SK-N-SH (cell line): ENCODE results near the gene PLCG1. TPM values are rescaled to one million over a fixed set of nuclear protein-coding genes. Genes with fewer than 3 reads are reported as not detected.

Experiments used
- CHD2 ChIP-seq: fragments of 150-350 bp; IDR thresholded peaks from 2 replicates; pipeline ENCODE4 v1.6.1; 2018; ENCODE audit warnings: low read length; ENCODE audit not compliant: partially characterized antibody
- EZH2phosphoT487 ChIP-seq: fragments of 200-600 bp; sonication (generic); IDR thresholded peaks from 2 replicates; pipeline ENCODE4 v1.6.1; 2017; ENCODE audit warnings: low read depth, mixed run types, mild to moderate bottlenecking, antibody characterized with exemption, moderate library complexity, borderline replicate concordance
- GATA2 ChIP-seq: sonication (generic); formaldehyde crosslinking; IDR thresholded peaks from 2 replicates; pipeline ENCODE4 v1.5.0; 2020; ENCODE audit warnings: mild to moderate bottlenecking, missing genetic modification reagents
- JUND ChIP-seq: IDR thresholded peaks from 2 replicates; pipeline ENCODE4 v1.4.0; 2012
- MAX ChIP-seq: IDR thresholded peaks from 2 replicates; pipeline ENCODE4 v1.4.0; 2012; ENCODE audit warnings: low read depth
- MEF2A ChIP-seq: IDR thresholded peaks from 2 replicates; pipeline ENCODE4 v1.4.0; 2012; ENCODE audit warnings: low read depth, borderline replicate concordance
- NRF1 ChIP-seq: IDR thresholded peaks from 2 replicates; pipeline ENCODE4 v1.6.1; 2012; ENCODE audit warnings: low read depth, mild to moderate bottlenecking, low read length
- PBX3 ChIP-seq: IDR thresholded peaks from 2 replicates; pipeline ENCODE4; 2012
- POLR2AphosphoS5 ChIP-seq: IDR thresholded peaks from 2 replicates; pipeline ENCODE4 v1.6.1; 2012; ENCODE audit warnings: low read depth, low read length
- RAD21 ChIP-seq: IDR thresholded peaks from 2 replicates; pipeline ENCODE4 v1.6.1; 2012; ENCODE audit warnings: mild to moderate bottlenecking, low read length
- RCOR1 ChIP-seq: fragments of 150-350 bp; IDR thresholded peaks from 2 replicates; pipeline ENCODE4 v1.6.1; 2017; ENCODE audit warnings: antibody characterized with exemption, low read length
- RXRA ChIP-seq: IDR thresholded peaks from 2 replicates; pipeline ENCODE4 v1.4.0; 2012; ENCODE audit warnings: low read depth, mild to moderate bottlenecking, borderline replicate concordance
- SIN3A ChIP-seq: IDR thresholded peaks from 2 replicates; pipeline ENCODE4 v1.6.1; 2012; ENCODE audit warnings: low read depth, mild to moderate bottlenecking, low read length, moderate library complexity, borderline replicate concordance
- SMC3 ChIP-seq: IDR thresholded peaks from 2 replicates; pipeline ENCODE4 v1.6.1; 2012; ENCODE audit warnings: low read depth, low read length, improper control_type of control experiment
- TAF1 ChIP-seq: IDR thresholded peaks from 2 replicates; pipeline ENCODE4 v1.6.1; 2012; ENCODE audit warnings: low read depth, mild to moderate bottlenecking, low read length, moderate library complexity, borderline replicate concordance
- TEAD4 ChIP-seq: IDR thresholded peaks from 2 replicates; pipeline ENCODE4 v1.4.0; 2012; ENCODE audit warnings: mild to moderate bottlenecking, borderline replicate concordance; ENCODE audit not compliant: insufficient read depth
- USF2 ChIP-seq: fragments of 150-350 bp; IDR thresholded peaks from 2 replicates; pipeline ENCODE4 v1.6.1; 2017; ENCODE audit warnings: antibody characterized with exemption, low read length, low read depth, borderline replicate concordance
- YY1 ChIP-seq: IDR thresholded peaks from 2 replicates; pipeline ENCODE4 v1.4.0; 2012; ENCODE audit warnings: low read depth, mild to moderate bottlenecking
- polyA plus RNA-seq, 3 experiments: library from polyadenylated mRNA; depleted of rRNA; stranded (reverse); fragments of >200 nt; gene quantifications; 2 replicates each; pipeline ENCODE4 v1.2.3, GENCODE V29; 2012
- TF ChIP-seq, protein P1 (sequence below): IDR thresholded peaks from 2 replicates; pipeline ENCODE4 v1.6.1; 2012; ENCODE audit warnings: mild to moderate bottlenecking, low read depth, low read length, moderate library complexity
- TF ChIP-seq, protein P2 (sequence below): IDR thresholded peaks from 2 replicates; pipeline ENCODE4 v1.4.0; 2012; ENCODE audit warnings: low read depth, borderline replicate concordance
- TF ChIP-seq, protein P3 (sequence below): fragments of 200-600 bp; sonication (generic); IDR thresholded peaks from 2 replicates; pipeline ENCODE4 v1.6.1; 2017; ENCODE audit warnings: antibody characterized with exemption, mild to moderate bottlenecking, moderate library complexity
- TF ChIP-seq, protein P4 (sequence below): fragments of 150-350 bp; IDR thresholded peaks from 2 replicates; pipeline ENCODE4 v1.6.1; 2016; ENCODE audit warnings: mild to moderate bottlenecking, low read depth, low read length

Gene PLCG1
- polyA plus RNA-seq, 1 of the 3 experiments (the other 2 are of a cell fraction), result 81.4 TPM

- TF ChIP-seq, protein P1, sequence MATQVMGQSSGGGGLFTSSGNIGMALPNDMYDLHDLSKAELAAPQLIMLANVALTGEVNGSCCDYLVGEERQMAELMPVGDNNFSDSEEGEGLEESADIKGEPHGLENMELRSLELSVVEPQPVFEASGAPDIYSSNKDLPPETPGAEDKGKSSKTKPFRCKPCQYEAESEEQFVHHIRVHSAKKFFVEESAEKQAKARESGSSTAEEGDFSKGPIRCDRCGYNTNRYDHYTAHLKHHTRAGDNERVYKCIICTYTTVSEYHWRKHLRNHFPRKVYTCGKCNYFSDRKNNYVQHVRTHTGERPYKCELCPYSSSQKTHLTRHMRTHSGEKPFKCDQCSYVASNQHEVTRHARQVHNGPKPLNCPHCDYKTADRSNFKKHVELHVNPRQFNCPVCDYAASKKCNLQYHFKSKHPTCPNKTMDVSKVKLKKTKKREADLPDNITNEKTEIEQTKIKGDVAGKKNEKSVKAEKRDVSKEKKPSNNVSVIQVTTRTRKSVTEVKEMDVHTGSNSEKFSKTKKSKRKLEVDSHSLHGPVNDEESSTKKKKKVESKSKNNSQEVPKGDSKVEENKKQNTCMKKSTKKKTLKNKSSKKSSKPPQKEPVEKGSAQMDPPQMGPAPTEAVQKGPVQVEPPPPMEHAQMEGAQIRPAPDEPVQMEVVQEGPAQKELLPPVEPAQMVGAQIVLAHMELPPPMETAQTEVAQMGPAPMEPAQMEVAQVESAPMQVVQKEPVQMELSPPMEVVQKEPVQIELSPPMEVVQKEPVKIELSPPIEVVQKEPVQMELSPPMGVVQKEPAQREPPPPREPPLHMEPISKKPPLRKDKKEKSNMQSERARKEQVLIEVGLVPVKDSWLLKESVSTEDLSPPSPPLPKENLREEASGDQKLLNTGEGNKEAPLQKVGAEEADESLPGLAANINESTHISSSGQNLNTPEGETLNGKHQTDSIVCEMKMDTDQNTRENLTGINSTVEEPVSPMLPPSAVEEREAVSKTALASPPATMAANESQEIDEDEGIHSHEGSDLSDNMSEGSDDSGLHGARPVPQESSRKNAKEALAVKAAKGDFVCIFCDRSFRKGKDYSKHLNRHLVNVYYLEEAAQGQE, result 0 out of 2 replicates have a peak, but pooled peaks have one; percentile 15
- no peak for TF ChIP-seq RCOR1
- TF ChIP-seq, protein P2, sequence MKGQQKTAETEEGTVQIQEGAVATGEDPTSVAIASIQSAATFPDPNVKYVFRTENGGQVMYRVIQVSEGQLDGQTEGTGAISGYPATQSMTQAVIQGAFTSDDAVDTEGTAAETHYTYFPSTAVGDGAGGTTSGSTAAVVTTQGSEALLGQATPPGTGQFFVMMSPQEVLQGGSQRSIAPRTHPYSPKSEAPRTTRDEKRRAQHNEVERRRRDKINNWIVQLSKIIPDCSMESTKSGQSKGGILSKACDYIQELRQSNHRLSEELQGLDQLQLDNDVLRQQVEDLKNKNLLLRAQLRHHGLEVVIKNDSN, result no peak
- TF ChIP-seq NRF1, result no peak
- no peak for TF ChIP-seq YY1
- no peak for TF ChIP-seq JUND
- TF ChIP-seq GATA2 (CRISPR knock-in tag), result no peak
- TF ChIP-seq RXRA, result no peak
- no peak for TF ChIP-seq MEF2A
- TF ChIP-seq SIN3A, result no peak
- TF ChIP-seq, protein P3, sequence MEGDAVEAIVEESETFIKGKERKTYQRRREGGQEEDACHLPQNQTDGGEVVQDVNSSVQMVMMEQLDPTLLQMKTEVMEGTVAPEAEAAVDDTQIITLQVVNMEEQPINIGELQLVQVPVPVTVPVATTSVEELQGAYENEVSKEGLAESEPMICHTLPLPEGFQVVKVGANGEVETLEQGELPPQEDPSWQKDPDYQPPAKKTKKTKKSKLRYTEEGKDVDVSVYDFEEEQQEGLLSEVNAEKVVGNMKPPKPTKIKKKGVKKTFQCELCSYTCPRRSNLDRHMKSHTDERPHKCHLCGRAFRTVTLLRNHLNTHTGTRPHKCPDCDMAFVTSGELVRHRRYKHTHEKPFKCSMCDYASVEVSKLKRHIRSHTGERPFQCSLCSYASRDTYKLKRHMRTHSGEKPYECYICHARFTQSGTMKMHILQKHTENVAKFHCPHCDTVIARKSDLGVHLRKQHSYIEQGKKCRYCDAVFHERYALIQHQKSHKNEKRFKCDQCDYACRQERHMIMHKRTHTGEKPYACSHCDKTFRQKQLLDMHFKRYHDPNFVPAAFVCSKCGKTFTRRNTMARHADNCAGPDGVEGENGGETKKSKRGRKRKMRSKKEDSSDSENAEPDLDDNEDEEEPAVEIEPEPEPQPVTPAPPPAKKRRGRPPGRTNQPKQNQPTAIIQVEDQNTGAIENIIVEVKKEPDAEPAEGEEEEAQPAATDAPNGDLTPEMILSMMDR, result peak; percentile 95
- TF ChIP-seq CHD2, result no peak
- no peak for TF ChIP-seq TAF1
- no peak for TF ChIP-seq EZH2phosphoT487
- no peak for TF ChIP-seq USF2
- TF ChIP-seq, protein P4, sequence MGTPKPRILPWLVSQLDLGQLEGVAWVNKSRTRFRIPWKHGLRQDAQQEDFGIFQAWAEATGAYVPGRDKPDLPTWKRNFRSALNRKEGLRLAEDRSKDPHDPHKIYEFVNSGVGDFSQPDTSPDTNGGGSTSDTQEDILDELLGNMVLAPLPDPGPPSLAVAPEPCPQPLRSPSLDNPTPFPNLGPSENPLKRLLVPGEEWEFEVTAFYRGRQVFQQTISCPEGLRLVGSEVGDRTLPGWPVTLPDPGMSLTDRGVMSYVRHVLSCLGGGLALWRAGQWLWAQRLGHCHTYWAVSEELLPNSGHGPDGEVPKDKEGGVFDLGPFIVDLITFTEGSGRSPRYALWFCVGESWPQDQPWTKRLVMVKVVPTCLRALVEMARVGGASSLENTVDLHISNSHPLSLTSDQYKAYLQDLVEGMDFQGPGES, result no peak
- TF ChIP-seq PBX3, result no peak
- no peak for TF ChIP-seq MAX
- TF ChIP-seq TEAD4, result no peak
- peak; percentile 94 for TF ChIP-seq SMC3
- TF ChIP-seq RAD21, result peak; percentile 92
- TF ChIP-seq POLR2AphosphoS5, result no peak
Observed at GRCh38 chr20:41173161-41173721, 35.9 kb downstream of the PLCG1 start (continued).
